Panc1 (cell line): ENCODE data around the gene RASD2. TPM values are rescaled to one million over a fixed set of nuclear protein-coding genes. Genes with fewer than 3 reads are reported as not detected.

Source experiments
- ATAC-seq: fragments of 200-7000 bp; cut with Tn5 transposase; 2 replicates; pipeline ENCODE4 v1.9.1; 2020; ENCODE audit warnings: mild to moderate bottlenecking, moderate library complexity
- BruUV-seq: library from RNA; stranded (reverse); fragments of 400-500 nt; replicated peaks from 2 replicates; lab custom pipeline; 2021; lab: Mats Ljungman, UMichigan
- CTCF ChIA-PET: fragments of 300-600 bp; sonication (Branson Sonifier 250); formaldehyde crosslinking; loops from one replicate; lab custom pipeline; 2022; ENCODE audit warnings: antibody characterized with exemption; lab: Charles Lee
- POLR2A ChIA-PET: fragments of 300-600 bp; sonication (Branson Sonifier 250); formaldehyde crosslinking; loops from one replicate; lab custom pipeline; 2022; ENCODE audit warnings: antibody characterized with exemption; lab: Charles Lee
- DNase-seq: peaks from one replicate; pipeline ENCODE4 v3.0.0-alpha.2; 2010; ENCODE audit warnings: low read depth, low spot score
- H3K27ac ChIP-seq: 2 replicates; pipeline ENCODE4 v1.5.1; 2011; ENCODE audit warnings: mild to moderate bottlenecking, low read length, inconsistent platforms
- H3K27me3 ChIP-seq: fragments of 200-500 bp; sonication (Bioruptor generic); 2 replicates; pipeline ENCODE4 v1.6.0; 2014; ENCODE audit warnings: low read length, inconsistent platforms; ENCODE audit not compliant: control insufficient read depth, insufficient read depth
- H3K36me3 ChIP-seq: fragments of 200-500 bp; sonication (Bioruptor generic); 2 replicates; pipeline ENCODE4 v1.5.1; 2014; ENCODE audit warnings: inconsistent platforms, mild to moderate bottlenecking, low read length, moderate library complexity; ENCODE audit not compliant: control insufficient read depth, insufficient read depth
- H3K4me1 ChIP-seq: 2 replicates; pipeline ENCODE4 v1.5.1; 2011; ENCODE audit warnings: inconsistent platforms, mild to moderate bottlenecking, low read length, moderate library complexity; ENCODE audit not compliant: control insufficient read depth, insufficient read depth
- H3K4me3 ChIP-seq, 2 experiments: 2 replicates each; pipeline ENCODE4 v1.5.1; 2011 to 2012; ENCODE audit warnings: low read depth in 2 of 2, low read length in 2 of 2, mild to moderate bottlenecking in 2 of 2, inconsistent platforms in 1 of 2, moderate library complexity in 1 of 2
- H3K9me3 ChIP-seq: fragments of 200-500 bp; sonication (Bioruptor generic); 2 replicates; pipeline ENCODE4 v1.5.1; 2014; ENCODE audit warnings: low read depth, mild to moderate bottlenecking, inconsistent platforms, low read length, moderate library complexity; ENCODE audit not compliant: control insufficient read depth, insufficient read depth
- POLR2AphosphoS5 ChIP-seq: IDR thresholded peaks from 2 replicates; pipeline ENCODE4 v1.6.1; 2012; ENCODE audit warnings: mild to moderate bottlenecking, low read depth, low read length, moderate library complexity
- SIN3A ChIP-seq: IDR thresholded peaks from 2 replicates; pipeline ENCODE4 v1.6.1; 2012; ENCODE audit warnings: low read depth, mild to moderate bottlenecking, low read length, moderate library complexity, borderline replicate concordance; ENCODE audit not compliant: insufficient read depth
- TCF7L2 ChIP-seq: IDR thresholded peaks from 2 replicates; pipeline ENCODE4 v1.6.1; 2011; ENCODE audit warnings: mild to moderate bottlenecking, low read depth, low read length, inconsistent platforms
- in situ Hi-C: cut with HindIII; loops from 2 replicates; pipeline ENCODE4 v1.10.0; 2016; ENCODE audit warnings: low sequenced_read_pairs, low pct_unique_long_range_greater_than_20kb
- intact Hi-C: fragments of 100-400 bp; cut with micrococcal nuclease; formaldehyde crosslinking; loops from one replicate; pipeline ENCODE4 v1.10.0; 2022; ENCODE audit not compliant: unreplicated experiment
- total RNA-seq: library from RNA; stranded (reverse); gene quantifications from one replicate; pipeline ENCODE4 v1.2.1, GENCODE V29; 2021; ENCODE audit not compliant: unreplicated experiment
- TF ChIP-seq, protein P1 (sequence below): fragments of 450-650 bp; IDR thresholded peaks from 2 replicates; pipeline ENCODE4 v1.5.1; 2017; ENCODE audit warnings: mild to moderate bottlenecking
- TF ChIP-seq, protein P2 (sequence below), 2 experiments: IDR thresholded peaks; 2 replicates each; pipeline ENCODE4 v1.6.1; 2011 to 2012; ENCODE audit warnings: low read depth in 2 of 2, control low read depth in 1 of 2, low read length in 1 of 2, mild to moderate bottlenecking in 1 of 2, moderate library complexity in 1 of 2; ENCODE audit not compliant: insufficient read depth in 1 of 2

Gene RASD2
- total RNA-seq, 1 experiment from 2014 or later: 26.7 TPM

DNA sequence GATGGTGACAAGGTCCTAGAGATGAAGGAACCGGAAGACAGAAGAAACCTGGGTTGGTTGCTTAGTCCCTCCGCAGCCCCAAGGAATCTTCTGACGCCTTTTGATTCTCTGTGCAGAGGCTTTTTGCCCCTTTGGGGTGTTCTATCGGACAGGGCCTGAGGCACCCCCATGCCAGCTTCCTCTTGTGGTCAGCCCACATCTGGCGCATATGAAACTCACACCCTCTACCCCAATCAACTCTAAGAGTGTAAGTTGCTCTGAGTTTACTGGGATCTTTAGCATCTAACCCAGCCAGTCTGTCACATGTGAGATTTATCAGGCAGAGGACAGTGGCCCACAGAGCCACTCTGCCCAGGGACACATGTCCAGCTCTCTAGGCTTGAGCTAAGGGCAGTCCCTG lies 17.4 kb downstream of the RASD2 start:
- peaks cover 16% of the 10 kb centered on the region for H3K4me1 ChIP-seq
- intact Hi-C loops (no loop called here), in situ Hi-C loops (no loop called here)
- TF ChIP-seq, protein P1, sequence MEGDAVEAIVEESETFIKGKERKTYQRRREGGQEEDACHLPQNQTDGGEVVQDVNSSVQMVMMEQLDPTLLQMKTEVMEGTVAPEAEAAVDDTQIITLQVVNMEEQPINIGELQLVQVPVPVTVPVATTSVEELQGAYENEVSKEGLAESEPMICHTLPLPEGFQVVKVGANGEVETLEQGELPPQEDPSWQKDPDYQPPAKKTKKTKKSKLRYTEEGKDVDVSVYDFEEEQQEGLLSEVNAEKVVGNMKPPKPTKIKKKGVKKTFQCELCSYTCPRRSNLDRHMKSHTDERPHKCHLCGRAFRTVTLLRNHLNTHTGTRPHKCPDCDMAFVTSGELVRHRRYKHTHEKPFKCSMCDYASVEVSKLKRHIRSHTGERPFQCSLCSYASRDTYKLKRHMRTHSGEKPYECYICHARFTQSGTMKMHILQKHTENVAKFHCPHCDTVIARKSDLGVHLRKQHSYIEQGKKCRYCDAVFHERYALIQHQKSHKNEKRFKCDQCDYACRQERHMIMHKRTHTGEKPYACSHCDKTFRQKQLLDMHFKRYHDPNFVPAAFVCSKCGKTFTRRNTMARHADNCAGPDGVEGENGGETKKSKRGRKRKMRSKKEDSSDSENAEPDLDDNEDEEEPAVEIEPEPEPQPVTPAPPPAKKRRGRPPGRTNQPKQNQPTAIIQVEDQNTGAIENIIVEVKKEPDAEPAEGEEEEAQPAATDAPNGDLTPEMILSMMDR: no peak
- TF ChIP-seq SIN3A (no peak), TCF7L2 (no peak), POLR2AphosphoS5 (no peak)
- TF ChIP-seq, protein P2, sequence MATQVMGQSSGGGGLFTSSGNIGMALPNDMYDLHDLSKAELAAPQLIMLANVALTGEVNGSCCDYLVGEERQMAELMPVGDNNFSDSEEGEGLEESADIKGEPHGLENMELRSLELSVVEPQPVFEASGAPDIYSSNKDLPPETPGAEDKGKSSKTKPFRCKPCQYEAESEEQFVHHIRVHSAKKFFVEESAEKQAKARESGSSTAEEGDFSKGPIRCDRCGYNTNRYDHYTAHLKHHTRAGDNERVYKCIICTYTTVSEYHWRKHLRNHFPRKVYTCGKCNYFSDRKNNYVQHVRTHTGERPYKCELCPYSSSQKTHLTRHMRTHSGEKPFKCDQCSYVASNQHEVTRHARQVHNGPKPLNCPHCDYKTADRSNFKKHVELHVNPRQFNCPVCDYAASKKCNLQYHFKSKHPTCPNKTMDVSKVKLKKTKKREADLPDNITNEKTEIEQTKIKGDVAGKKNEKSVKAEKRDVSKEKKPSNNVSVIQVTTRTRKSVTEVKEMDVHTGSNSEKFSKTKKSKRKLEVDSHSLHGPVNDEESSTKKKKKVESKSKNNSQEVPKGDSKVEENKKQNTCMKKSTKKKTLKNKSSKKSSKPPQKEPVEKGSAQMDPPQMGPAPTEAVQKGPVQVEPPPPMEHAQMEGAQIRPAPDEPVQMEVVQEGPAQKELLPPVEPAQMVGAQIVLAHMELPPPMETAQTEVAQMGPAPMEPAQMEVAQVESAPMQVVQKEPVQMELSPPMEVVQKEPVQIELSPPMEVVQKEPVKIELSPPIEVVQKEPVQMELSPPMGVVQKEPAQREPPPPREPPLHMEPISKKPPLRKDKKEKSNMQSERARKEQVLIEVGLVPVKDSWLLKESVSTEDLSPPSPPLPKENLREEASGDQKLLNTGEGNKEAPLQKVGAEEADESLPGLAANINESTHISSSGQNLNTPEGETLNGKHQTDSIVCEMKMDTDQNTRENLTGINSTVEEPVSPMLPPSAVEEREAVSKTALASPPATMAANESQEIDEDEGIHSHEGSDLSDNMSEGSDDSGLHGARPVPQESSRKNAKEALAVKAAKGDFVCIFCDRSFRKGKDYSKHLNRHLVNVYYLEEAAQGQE (IDR thresholded peaks at IDR 0.05; ENCODE audit: insufficient read depth in 1 of 2, low read depth in 2 of 2, low read length in 1 of 2): no peak
- H3K36me3 ChIP-seq: no peaks in the 10 kb centered on the region
- no peak for ATAC-seq
- ChIA-PET CTCF (no interaction called here), POLR2A (no interaction called here)
- no peak for DNase-seq
- peak overlapping the region; percentile 17; the same call in 1 of the 2 replicates for H3K27ac ChIP-seq
- H3K27me3 ChIP-seq: no peaks in the 10 kb centered on the region
- H3K4me3 ChIP-seq: no peak overlapping the region
- H3K9me3 ChIP-seq: no peaks in the 10 kb centered on the region; the same call in 1 of the 2 replicates
- BruUV-seq: no TSS peak

DNA sequence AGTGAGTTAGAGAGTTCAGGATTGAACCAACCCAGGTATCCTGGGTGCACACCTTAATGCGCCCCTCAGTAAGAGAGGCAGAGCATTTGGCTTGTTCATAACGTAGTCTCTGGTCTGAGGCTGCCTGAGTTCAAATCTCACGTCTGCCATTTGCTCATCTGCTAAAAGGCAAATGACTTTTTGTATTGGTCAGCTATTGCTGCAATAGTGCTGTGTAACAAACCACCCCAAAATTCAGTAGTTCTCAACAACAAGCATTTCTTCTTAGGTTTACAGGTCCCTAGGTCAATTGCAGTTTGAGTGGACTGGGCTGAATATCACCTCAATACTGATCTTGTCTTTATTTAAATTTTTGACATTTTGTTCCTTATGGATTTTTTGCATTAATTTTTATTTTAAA lies 18.1 kb downstream of the RASD2 start:
- ChIA-PET CTCF (no interaction called here), POLR2A (no interaction called here)
- Histone ChIP-seq H3K36me3 (no peaks in the 10 kb centered on the region), H3K4me3 (no peak overlapping the region), H3K4me1 (peaks cover 22% of the 10 kb centered on the region), H3K27ac (no peak overlapping the region), H3K9me3 (no peaks in the 10 kb centered on the region; the same call in 1 of the 2 replicates), H3K27me3 (no peaks in the 10 kb centered on the region)
- no peak for DNase-seq
- in situ Hi-C loops: no loop called here
- BruUV-seq: no TSS peak
- intact Hi-C loops: no loop called here
- TF ChIP-seq TCF7L2: no peak
- TF ChIP-seq POLR2AphosphoS5: no peak
- no peak for ATAC-seq

DNA sequence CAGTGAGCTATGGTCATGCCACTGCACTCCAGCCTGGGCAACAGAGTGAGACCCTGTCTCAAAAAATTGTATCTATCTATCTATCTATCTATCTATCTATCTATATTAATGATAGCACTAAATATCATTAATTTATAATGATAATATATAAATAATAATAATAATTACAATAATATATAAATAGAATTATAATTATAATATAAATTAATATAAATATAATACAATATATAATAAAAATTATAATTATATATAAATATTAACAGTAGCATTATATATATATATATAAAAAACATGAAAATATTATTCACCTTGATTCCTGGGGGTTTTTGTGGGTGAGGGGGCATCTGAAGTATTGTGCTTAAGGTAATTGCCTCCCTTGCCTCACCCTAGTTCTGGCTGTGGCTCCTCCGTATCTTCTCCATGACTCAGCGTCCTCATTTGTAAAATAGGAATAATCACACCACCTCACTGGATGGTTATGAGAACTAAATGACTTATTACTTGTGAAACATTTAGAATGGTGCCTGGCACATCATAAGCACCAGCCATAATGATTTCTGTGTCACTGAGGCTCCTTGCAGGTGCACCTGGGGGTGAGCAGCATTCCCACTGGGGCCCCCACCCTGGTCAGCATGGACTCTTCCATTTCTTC lies 18.8 kb downstream of the RASD2 start:
- DNase-seq: no peak
- POLR2A ChIA-PET: no interaction called here
- TF ChIP-seq POLR2AphosphoS5: no peak
- no peak for TF ChIP-seq SIN3A
- TF ChIP-seq, protein P1: no peak
- TF ChIP-seq, protein P2 (IDR thresholded peaks at IDR 0.05; ENCODE audit: insufficient read depth in 1 of 2, low read depth in 2 of 2, low read length in 1 of 2): no peak
- TF ChIP-seq TCF7L2: no peak
- intact Hi-C loops: no loop called here
- Histone ChIP-seq H3K4me3 (no peak overlapping the region), H3K9me3 (no peaks in the 10 kb centered on the region; the same call in 1 of the 2 replicates), H3K27ac (no peak overlapping the region), H3K27me3 (no peaks in the 10 kb centered on the region), H3K36me3 (no peaks in the 10 kb centered on the region), H3K4me1 (peaks cover 22% of the 10 kb centered on the region)
- CTCF ChIA-PET: no interaction called here
- BruUV-seq: no TSS peak
- in situ Hi-C loops: no loop called here
- ATAC-seq: no peak
